GM19025 (cell line): ENCODE results near the gene CD164L2.

Source experiments
- ATAC-seq: cut with Tn5 transposase; IDR thresholded peaks from one replicate; pipeline ENCODE4 v1.9.1; 2021; ENCODE audit warnings: mild to moderate bottlenecking, low read depth, moderate library complexity; ENCODE audit not compliant: unreplicated experiment

CD164L2 gene

DNA sequence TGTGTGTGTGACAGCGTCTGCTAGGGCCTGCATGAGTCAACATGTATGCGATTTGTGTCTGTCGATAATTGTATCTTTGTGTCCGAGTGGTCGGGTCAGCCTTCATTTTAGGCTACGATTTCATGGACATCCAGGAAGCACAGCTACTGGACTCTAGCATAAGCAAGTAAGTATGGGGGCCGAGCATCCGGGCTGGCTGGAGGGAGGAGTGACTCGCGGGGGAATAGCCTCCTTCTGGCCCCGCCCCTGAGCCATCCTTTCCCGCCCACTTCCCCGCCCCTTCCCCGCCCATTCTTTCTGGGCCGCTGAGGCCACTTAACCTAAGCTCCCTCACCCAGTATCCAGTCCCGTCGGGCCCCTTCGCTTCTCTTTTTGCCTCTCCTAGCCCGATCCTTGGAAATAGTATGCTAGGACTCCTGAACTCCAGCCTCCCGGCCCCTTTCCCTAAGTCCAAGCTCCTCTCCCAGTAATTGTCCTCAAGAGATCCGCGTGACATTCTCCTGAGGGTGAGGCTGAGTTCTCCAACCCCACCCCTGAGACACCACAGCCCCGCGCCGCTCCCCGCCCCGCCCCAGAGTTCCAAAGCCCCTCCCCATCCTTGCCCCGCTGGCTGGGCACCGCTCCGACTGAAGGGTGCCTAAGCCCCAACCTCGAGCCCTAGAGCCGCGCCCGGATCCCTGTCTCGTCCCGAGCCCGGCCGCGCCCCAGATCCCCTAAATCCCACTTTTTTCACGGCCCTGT lies 17.6 kb downstream of the CD164L2 start:
- no peak for ATAC-seq

GRCh38 chr1:27364696-27365371 lies 18.3 kb downstream of the CD164L2 start:
- no peak for ATAC-seq

- no peak for ATAC-seq
These were observed 19.1 kb downstream of the CD164L2 start for GRCh38 chr1:27363766-27364695.

DNA sequence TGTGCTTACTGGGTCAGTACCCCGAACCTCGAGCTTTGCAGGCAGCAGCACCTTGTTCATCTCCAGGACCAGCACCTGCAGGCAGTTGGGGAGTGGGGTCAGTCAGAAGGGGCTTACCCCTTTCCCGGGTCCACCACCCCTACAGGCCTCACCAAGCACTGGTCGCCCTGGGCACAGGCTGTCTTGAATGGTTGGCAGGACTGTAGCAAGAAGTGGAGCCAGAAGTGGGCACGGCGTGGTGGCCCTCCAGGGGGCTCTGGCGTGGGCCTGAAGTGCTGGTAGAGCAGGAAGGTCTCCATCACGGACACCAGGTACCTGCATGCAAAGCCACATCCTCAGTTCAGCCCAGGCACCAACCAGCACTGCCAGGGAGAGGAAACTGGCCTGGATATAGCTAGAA lies 21.6 kb downstream of the CD164L2 start:
- no peak for ATAC-seq

DNA sequence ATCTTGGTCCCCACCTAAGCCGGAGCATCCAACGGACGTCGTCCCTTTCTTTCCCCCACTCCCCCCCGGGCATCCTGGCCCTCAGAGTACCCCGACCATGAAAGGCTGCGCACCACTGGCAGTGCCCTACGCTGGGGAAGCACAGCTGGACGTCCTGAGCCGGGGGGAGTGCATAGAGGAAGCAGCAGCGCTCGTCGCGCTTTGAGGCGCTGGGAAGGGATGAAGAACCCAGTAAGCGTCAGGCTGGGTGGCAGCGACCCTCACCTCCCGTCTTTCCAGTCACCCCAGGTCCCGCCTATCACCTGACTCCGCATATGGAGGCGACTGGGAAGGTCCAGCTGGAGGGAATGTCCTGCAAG lies 22.1 kb downstream of the CD164L2 start:
- ATAC-seq: no peak

- no peak for ATAC-seq
These were observed 22.7 kb downstream of the CD164L2 start for GRCh38 chr1:27360159-27361043.

DNA sequence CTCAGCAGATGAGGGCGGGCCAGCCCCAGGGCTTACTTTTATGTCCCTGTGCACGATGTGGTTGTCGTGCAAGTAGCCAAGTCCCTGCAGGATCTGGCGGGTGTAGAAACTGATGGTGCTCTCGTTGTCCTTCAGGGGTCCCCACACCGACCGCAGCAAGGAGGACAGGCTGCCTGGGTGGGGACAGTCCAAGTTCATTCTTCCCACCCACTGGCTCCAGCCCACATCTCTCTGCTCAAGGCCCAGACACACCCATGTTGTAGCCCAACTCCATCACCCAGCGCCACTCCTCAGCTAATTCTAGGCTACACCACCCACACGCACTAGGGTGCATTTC lies 23.3 kb downstream of the CD164L2 start:
- no peak for ATAC-seq

- ATAC-seq: no peak
These were observed 24.2 kb downstream of the CD164L2 start for GRCh38 chr1:27358928-27359313.

DNA sequence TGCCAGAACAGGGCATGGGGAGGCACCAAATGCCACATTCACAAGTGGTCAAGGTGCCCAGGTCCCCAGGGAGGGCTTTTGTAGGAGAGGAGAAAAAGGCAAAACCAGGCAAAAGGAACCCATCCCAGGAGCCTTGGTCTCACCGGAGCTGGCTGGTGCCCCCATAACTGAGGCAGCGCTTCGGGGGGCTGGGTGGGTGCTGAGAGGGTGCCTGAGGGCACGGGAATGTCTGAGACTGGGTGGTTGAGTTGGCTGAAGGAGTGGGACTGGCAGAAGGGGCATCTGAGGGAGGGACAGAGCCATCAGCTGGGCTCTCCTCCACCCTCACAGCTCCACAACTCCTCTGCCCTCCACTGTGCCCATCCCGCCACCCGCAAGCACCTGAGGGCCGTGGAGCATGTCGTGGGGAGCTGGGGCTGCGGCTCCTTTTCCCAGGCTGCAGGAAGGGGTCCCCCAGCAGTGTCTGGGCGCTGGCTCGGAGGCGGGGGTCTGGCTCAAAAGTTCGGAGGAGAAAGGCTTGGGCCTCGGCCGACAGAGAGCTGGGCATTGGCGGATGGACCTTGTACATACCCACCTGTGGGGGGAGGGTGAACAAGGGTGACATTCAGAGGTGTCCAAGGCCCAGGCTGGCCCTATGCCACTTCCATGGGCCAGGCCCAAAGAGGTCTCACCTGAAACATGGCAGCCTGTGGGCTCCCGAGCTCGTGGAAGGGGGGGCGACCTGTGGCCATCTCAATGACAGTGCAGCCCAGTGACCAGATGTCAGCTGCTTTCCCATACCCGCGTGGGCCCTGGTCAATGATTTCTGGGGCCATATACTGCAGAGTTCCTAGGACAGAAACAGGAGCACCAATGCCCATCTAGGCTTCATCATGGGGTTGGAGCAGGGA lies 24.9 kb downstream of the CD164L2 start:
- ATAC-seq: no peak

- ATAC-seq: no peak
These were observed 25.7 kb downstream of the CD164L2 start for GRCh38 chr1:27357281-27358037.

DNA sequence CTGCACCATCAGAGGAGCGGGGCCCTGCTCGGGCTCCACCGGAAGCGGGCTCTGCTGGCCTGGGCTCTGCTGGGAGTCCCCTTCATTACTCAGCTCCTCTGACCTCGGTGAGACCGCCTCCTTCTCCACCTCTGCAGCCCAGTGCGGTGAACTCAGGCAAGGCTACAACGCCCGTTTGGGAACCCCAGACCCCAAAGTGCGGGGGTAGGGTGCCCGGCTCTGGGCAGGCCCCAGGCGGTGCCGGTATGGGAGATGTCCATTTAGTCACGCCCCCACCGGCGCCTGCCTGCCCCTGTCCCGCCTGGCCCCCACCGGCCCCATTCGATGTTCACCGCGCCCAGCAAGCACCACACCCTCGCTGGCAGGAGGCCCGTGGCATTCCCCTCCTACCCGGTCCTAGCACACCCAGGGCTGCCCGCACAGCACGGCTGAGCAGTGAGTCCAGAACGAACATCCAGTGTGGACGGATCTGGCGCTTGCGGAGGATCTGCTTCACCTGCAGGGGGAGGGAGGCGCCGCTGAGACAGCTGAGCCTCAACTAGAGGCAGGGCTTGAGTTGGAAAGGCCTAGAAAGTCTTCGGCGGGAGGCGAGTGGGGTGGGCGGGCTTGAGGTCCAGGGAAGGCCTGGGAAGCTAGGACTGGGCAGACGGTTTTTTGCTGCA lies 26.4 kb downstream of the CD164L2 start:
- no peak for ATAC-seq

- no peak for ATAC-seq
These were observed 26.9 kb downstream of the CD164L2 start for GRCh38 chr1:27356277-27356618.

DNA sequence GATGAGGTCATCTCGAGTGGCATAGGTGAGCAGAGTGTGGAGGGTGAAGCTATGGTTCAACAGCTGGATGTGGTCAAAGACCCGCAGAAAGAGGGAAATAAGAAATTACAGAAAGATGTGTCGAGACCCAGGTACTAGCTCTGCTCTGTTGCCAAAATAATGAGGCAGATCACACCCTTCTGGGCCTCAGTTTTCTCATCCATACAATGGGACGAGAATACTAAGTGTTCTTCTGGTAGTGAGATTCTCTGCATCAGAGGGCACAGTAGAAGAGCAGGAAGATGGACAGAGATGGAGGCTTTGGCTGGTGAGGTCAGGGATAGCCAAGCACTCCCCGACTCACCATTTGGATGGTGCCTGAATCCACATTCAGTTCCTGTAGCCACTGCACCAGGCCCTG lies 27.4 kb downstream of the CD164L2 start:
- ATAC-seq: no peak

GRCh38 chr1:27353629-27354028 lies 29.5 kb downstream of the CD164L2 start:
- ATAC-seq: no peak

DNA sequence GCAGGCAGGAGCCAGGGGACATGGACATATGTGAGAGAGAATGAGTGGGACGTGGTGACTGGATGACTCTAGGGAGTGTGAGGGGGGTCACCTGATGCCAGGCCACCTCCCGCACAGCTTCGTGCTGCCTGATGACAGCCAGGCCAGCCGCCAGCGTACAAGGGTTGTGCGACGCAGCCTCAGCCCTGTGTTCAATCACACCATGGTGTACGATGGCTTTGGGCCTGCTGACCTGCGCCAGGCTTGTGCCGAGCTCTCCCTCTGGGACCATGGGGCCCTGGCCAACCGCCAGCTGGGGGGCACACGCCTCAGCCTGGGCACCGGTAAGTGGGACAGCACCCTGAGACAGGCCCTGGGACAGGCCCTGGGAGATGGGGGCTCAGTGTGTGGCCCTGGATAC lies 30.0 kb downstream of the CD164L2 start:
- ATAC-seq: no peak

GRCh38 chr1:27351541-27352107 lies 31.5 kb downstream of the CD164L2 start:
- ATAC-seq: no peak

- ATAC-seq: no peak
These were observed 32.2 kb downstream of the CD164L2 start for GRCh38 chr1:27350663-27351540.
